NCI-H524 (cell line): ENCODE results near the gene ITGA2B.
"Not testable (repeated sequence)": the region's sequence is repeated elsewhere in the genome, so short reads cannot be mapped to it uniquely, and the experiment has no call there.

Experiments
- DNase-seq, 2 experiments: peaks; one replicate each; lab custom pipeline; 2025; lab: John Stamatoyannopoulos, UW

The ITGA2B gene

GRCh38 chr17:44389281-44389680 is at the start of gene ITGA2B:
ITGA2B (minus strand) TSS chr17:44389649; CDS start chr17:44389473, 176 bp downstream.
- DNase-seq, result no peak

GRCh38 chr17:44439168-44439567 is 49.7 kb upstream of the ITGA2B start:
- no peak for DNase-seq

DNA sequence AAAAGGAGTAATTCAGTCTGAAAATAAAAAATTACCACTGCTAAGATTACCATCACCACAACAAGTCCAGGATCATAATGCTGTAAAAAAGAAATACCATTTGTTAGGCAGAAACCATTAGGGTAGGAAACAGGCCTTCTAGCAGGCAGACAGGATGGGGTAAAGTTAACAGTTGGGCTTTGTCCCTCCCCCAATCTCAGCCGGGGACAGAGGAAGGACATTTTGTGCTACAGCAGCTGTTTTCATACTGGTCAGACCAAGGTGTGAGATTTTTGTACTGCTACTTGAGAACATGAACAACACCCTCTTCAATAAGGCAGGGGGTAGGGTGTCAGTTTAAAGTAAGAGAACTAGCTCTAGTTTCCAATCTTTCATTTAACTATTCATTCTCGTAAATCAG is 49.2 kb upstream of the ITGA2B start:
- peak in 1 of 2 experiments; percentile 23 for DNase-seq

GRCh38 chr17:44436336-44436735 is 46.9 kb upstream of the ITGA2B start:
- DNase-seq, result no peak

DNA sequence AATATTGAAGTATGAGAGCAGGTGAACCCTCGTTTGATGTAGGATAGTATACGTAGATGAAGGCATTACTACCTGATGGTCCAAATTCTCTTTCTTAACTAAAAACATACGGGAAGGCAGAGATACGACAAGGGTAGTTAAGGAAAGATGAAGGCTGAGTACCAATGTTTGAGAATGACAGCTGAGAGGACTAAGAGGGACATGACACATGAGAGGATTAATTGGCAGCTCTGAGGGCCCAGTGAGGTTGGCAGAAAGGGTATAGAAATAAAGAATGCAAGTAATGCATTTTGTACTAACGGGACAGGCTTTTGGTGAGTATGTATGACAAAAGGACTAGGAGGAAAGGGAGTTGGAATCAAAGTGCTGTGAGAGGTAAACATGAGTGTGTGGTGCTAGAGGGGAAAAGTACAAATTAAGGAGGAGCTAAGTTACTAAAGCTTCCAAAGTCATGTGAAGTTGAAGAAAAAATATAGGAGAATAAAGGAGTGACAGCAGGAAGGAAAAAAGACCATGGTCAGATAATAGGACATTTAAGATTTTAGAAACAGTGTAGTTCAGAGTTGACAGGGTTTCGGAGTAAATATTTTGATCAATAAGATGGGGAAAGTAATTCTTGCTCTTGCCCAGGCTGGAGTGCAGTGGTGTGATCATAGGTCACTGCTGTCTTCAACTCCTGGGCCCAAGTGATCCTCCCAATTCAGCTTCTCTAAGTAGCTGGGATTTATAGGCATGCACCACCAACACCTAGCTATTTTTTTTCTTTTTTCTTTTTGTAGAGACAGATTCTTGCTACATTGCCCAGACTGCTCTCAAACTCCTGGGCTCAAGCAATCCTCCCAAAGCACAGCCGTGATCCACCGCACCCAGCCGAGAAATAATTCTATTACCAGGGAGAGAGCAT is 43.1 kb upstream of the ITGA2B start:
- DNase-seq, result no peak

DNA sequence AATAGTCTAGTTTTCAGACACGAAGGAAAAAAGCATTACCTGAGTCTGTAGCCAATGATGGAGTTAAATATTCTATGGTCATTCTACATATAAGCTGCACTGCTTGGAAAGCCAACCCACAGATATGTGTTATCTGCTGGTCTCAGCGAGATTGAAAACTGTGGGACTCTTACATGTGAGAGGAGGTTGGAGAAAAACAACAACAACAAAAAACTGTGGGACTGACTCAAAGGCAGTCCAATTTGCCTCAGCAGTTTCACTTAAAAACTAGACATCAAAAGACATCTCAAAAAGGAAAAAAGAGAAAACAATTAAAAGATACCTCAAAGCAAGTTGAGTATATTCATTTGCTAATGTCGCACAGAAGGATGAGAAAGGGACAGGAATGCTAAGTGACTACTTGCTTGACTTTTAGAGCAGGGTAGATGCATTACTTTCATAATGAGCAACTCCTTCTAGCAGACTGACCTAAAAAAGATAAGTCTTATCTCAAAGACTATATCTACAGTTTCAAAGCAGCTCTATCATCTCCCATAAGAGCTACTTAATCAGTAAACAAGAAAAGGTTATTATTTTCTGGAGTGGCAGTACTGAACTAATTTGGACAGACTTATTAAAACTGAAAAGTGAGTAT is 35.5 kb upstream of the ITGA2B start:
- DNase-seq, result no peak

- no peak for DNase-seq
Observed at GRCh38 chr17:44417553-44417952, 28.1 kb upstream of the ITGA2B start.

DNA sequence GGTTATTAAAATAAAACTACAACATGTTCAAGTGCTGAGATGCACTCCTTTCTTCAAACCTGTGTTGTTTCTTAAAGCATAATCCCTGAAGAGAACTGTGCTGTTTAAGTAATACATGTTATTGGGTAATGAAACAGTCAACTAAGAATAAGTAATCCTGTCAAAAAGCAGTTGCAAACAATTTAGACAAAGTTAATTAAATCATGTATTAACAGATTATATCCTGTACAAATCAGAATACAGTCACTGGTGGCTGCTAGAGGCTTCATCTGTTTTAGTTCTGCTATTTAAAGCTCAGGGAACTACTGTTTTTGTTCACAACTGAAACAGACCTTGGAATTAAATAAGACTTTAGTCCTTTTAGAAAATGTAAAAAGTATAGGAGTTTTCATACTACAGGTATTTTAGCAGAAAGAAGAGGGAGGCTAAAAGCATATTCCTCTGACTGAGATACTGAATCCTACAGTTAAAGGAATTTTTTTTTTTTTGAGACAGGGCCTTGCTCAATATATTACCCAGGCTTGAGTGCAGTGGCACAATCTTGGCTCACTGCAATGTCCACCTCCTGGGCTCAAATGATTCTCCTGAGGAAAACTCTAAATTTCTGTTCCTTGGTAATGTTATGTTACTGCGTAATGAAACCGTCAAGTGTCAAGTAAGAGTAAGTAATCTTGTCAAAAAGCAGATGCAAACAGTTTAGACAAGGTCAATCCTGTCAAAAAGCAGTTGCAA is 27.3 kb upstream of the ITGA2B start:
- no peak for DNase-seq

GRCh38 chr17:44414394-44415155 is 25.1 kb upstream of the ITGA2B start:
- no peak for DNase-seq

- DNase-seq, result no peak
Observed at GRCh38 chr17:44409309-44410028, 20.0 kb upstream of the ITGA2B start.

- no peak for DNase-seq
Observed at GRCh38 chr17:44408786-44409185, 19.3 kb upstream of the ITGA2B start.

DNA sequence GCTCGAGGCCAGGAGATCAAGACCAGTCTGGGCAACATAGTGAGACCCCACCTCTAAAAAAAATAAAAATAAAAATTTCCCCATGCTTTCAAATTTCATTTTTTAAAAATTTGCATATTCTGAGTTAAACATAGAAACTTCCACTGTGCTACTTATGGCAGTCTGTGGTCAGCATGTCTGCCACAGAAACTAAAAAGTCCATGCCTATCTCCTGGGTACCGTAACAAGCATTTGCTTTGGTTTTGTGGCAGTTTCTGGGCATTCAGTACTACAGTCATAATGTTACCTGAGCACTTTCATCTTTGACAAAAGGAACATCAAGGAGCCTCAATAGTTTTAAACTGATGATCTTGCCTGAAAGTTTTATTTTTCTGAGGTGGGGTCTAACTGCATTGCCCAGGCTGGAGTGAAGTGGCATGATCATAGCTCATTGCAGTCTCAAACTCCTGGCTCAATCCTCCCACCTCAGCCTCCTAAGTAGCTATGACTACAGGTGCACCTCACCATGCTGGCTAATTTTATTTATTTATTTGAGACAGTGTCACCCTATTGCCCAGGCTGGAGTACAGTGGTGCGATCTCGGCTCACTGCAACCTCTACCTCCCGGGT is 13.2 kb upstream of the ITGA2B start:
- DNase-seq, result no peak

GRCh38 chr17:44400226-44400847 is 10.9 kb upstream of the ITGA2B start:
- peak in 1 of 2 experiments; percentile 16 for DNase-seq

GRCh38 chr17:44398692-44399691 is 9.5 kb upstream of the ITGA2B start:
- no peak for DNase-seq

- DNase-seq, result no peak
Observed at GRCh38 chr17:44397479-44398440, 8.3 kb upstream of the ITGA2B start.

DNA sequence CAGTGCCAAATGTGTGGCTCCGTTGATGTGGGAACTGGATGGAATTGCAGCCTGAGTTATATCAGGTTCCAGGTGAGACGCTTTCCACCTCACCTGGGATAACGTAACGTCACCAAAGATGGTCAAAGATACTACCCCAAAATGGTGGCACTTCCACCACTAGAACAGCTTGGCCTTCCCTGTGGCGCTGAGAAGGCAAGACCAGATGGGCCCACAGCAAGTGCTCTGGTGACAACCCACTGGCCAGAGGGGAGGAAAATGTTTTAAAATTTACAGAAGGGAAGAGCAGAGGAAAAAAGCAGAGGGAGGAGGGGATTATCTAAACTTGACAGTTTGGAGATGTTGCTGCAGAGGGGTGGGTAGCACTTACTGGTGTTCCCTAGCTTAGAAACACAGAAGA is 7.5 kb upstream of the ITGA2B start:
- no peak for DNase-seq

- no peak for DNase-seq
Observed at GRCh38 chr17:44394833-44395232, 5.4 kb upstream of the ITGA2B start.

DNA sequence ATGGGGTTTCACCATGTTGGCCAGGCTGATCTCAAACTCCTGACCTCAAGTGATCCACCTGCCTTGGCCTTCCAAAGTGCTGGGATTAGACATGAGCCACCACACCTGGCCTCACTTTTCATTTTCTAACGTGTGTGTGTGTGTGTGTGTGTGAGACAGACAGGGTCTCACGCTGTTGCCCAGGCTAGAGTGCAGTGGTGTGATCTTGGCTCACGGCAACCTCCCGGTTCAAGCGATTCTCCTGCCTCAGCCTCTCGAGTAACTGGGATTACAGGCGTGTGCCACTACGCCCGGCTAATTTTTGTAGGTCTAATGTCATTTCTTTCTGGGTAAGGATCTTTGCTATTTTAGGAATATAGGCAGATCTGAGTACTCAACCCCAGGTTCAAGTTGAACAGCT is 4.7 kb upstream of the ITGA2B start:
- not testable (repeated sequence) for DNase-seq
